Measurements from ENCODE around the gene RAD18.

DNA sequence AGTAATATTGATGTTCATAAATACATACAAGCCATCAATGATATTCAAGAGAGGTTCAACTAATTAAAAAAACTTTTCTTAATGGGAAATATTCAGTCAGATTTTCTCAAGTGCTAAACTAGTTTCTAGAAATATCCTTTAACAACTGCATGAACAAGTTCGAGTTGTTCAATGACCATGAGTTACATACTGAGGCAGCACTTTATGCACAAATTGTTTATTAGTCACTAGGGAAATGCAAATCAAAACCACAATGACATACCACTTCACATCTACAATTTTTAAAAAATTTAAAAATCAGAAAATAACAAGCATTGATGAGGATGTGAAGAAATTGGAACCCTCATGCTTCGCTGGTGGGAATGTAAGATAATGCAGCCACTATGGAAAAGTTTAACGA is 62.4 kb downstream of the RAD18 start:
- TF ChIP-seq, protein P1, sequence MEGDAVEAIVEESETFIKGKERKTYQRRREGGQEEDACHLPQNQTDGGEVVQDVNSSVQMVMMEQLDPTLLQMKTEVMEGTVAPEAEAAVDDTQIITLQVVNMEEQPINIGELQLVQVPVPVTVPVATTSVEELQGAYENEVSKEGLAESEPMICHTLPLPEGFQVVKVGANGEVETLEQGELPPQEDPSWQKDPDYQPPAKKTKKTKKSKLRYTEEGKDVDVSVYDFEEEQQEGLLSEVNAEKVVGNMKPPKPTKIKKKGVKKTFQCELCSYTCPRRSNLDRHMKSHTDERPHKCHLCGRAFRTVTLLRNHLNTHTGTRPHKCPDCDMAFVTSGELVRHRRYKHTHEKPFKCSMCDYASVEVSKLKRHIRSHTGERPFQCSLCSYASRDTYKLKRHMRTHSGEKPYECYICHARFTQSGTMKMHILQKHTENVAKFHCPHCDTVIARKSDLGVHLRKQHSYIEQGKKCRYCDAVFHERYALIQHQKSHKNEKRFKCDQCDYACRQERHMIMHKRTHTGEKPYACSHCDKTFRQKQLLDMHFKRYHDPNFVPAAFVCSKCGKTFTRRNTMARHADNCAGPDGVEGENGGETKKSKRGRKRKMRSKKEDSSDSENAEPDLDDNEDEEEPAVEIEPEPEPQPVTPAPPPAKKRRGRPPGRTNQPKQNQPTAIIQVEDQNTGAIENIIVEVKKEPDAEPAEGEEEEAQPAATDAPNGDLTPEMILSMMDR (IDR thresholded peaks at IDR 0.05) = no peak
- TF ChIP-seq POLR2A (IDR thresholded peaks at IDR 0.05) (no peak), POLR2AphosphoS5 (IDR thresholded peaks at IDR 0.05) (no peak)
